ENCODE measurements around the gene LSM6.

GRCh38 chr4:146132445-146132844 is 43.1 kb upstream of the LSM6 start:
- TF ChIP-seq CTCF (IDR thresholded peaks at IDR 0.05; ENCODE audit: low read length) (no peak), EZH2 (optimal IDR thresholded peaks at IDR 0.05; ENCODE audit: low read depth, low read length) (no peak), EZH2phosphoT487 (IDR thresholded peaks at IDR 0.05; ENCODE audit: low read length) (no peak)
